DND-41 (cell line): ENCODE data around the gene VTI1A.

ENCODE experiments used
- EZH2 ChIP-seq: IDR thresholded peaks from 3 replicates; pipeline ENCODE4 v1.6.1; 2012; ENCODE audit warnings: borderline replicate concordance, low read depth, mild to moderate bottlenecking, moderate library complexity, low read length, inconsistent platforms; ENCODE audit not compliant: severe bottlenecking
- TF ChIP-seq, protein P1 (sequence below): IDR thresholded peaks from 2 replicates; pipeline ENCODE4 v1.5.1; 2012; ENCODE audit warnings: borderline replicate concordance, low read length, moderate library complexity, mild to moderate bottlenecking; ENCODE audit not compliant: poor library complexity, severe bottlenecking; ENCODE audit errors: extremely low read depth

DNA sequence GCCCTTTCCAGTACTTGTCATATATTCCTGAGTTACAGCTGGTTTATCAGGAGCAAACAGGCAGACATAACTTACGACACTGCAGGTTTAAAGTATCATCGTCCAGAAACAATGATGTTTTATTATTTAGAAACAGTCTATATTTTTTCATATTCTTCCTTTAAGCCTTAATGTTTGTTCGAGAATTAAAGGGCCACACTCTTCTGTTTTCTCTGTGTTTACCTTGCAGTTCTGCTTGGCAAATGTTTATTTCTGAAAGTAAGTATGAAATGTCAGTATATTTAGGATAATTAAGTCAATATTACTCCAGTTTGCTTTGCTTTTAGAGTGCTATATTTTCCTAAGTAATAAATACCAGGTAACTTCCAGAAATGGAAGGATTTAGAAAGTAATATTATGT lies 115.1 kb downstream of the VTI1A start:
- TF ChIP-seq, protein P1, sequence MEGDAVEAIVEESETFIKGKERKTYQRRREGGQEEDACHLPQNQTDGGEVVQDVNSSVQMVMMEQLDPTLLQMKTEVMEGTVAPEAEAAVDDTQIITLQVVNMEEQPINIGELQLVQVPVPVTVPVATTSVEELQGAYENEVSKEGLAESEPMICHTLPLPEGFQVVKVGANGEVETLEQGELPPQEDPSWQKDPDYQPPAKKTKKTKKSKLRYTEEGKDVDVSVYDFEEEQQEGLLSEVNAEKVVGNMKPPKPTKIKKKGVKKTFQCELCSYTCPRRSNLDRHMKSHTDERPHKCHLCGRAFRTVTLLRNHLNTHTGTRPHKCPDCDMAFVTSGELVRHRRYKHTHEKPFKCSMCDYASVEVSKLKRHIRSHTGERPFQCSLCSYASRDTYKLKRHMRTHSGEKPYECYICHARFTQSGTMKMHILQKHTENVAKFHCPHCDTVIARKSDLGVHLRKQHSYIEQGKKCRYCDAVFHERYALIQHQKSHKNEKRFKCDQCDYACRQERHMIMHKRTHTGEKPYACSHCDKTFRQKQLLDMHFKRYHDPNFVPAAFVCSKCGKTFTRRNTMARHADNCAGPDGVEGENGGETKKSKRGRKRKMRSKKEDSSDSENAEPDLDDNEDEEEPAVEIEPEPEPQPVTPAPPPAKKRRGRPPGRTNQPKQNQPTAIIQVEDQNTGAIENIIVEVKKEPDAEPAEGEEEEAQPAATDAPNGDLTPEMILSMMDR: no peak
- no peak for TF ChIP-seq EZH2
